GM12878 (cell line): ENCODE measurements around the gene MAGEA6. TPM values are rescaled to one million over a fixed set of nuclear protein-coding genes. Genes with fewer than 3 reads are reported as not detected.
"Not testable (repeated sequence)": the region's sequence is repeated elsewhere in the genome, so short reads cannot be mapped to it uniquely, and the experiment has no call there.

Experiments used
- ATAC-seq: fragments of 200-7000 bp; cut with Tn5 transposase; 3 replicates; pipeline ENCODE4 v1.9.1; 2020; ENCODE audit warnings: mild to moderate bottlenecking, moderate library complexity
- BruUV-seq: library from RNA; stranded (reverse); fragments of 400-500 nt; replicated peaks from 2 replicates; lab custom pipeline; 2021; lab: Mats Ljungman, UMichigan
- CTCF ChIA-PET: fragments of 300-600 bp; sonication (Branson Sonifier 250); formaldehyde crosslinking; extraction: SDS; loops from one replicate; lab custom pipeline; 2021; ENCODE audit warnings: inconsistent platforms; lab: Yijun Ruan, JAX
- POLR2A ChIA-PET: fragments of 350-600 bp; formaldehyde crosslinking; extraction: SDS; loops from one replicate; lab custom pipeline; 2021; ENCODE audit warnings: inconsistent platforms; lab: Charles Lee
- RAD21 ChIA-PET: fragments of 300-600 bp; sonication (Branson Sonifier 250); formaldehyde crosslinking; loops from one replicate; lab custom pipeline; 2023; ENCODE audit warnings: antibody characterized with exemption; ENCODE audit not compliant: unreplicated experiment; lab: Charles Lee
- SMC1A ChIA-PET: fragments of 300-600 bp; sonication (Branson Sonifier 250); formaldehyde crosslinking; loops from one replicate; lab custom pipeline; 2023; ENCODE audit not compliant: unreplicated experiment, uncharacterized antibody; lab: Charles Lee
- DNase-seq: peaks from one replicate; pipeline ENCODE4 v3.0.0-alpha.2; 2011; ENCODE audit warnings: low read depth, low spot score
- FAIRE-seq: peaks from 3 replicates; lab custom pipeline; 2011; peaks lifted over from hg19 to GRCh38; lab: Jason Lieb, UNC
- H2AFZ ChIP-seq: 2 replicates; pipeline ENCODE4 v1.6.0; 2011; ENCODE audit warnings: low read depth, low read length, control low read depth; ENCODE audit not compliant: control insufficient read depth
- H3K27ac ChIP-seq: 2 replicates; pipeline ENCODE4 v1.5.1; 2011; ENCODE audit warnings: control low read depth; ENCODE audit not compliant: control insufficient read depth, insufficient read depth
- H3K27me3 ChIP-seq, 2 experiments: replicated peaks in 1 of 2; 2 replicates each; pipeline versions ENCODE4 v1.6.0 to v1.6.1; 2011; ENCODE audit warnings: low read length in 1 of 2; ENCODE audit not compliant: control insufficient read depth in 2 of 2, insufficient read depth in 2 of 2
- H3K36me3 ChIP-seq, 2 experiments: 2 replicates each; pipeline ENCODE4 v1.5.1; 2011; ENCODE audit warnings: low read length in 1 of 2; ENCODE audit not compliant: control insufficient read depth in 2 of 2, insufficient read depth in 2 of 2
- H3K4me1 ChIP-seq: 2 replicates; pipeline ENCODE4 v1.6.1; 2011; ENCODE audit warnings: mild to moderate bottlenecking, low read length, moderate library complexity, mixed read lengths; ENCODE audit not compliant: control insufficient read depth, insufficient read depth
- H3K4me2 ChIP-seq: 2 replicates; pipeline ENCODE4 v1.6.0; 2011; ENCODE audit warnings: control low read depth; ENCODE audit not compliant: control insufficient read depth, insufficient read depth
- H3K4me3 ChIP-seq: fragments of 200-600 bp; sonication (generic); 2 replicates; pipeline ENCODE4 v1.5.1; 2016
- H3K79me2 ChIP-seq: 2 replicates; pipeline ENCODE4 v1.6.0; 2011; ENCODE audit warnings: low read length; ENCODE audit not compliant: control insufficient read depth, insufficient read depth
- H3K9ac ChIP-seq: 2 replicates; pipeline ENCODE4 v1.8.0; 2011; ENCODE audit warnings: low read length, control low read depth, mixed read lengths; ENCODE audit not compliant: control insufficient read depth, insufficient read depth
- H3K9me3 ChIP-seq: replicated peaks from 3 replicates; pipeline ENCODE4 v1.5.1; 2011; ENCODE audit warnings: mild to moderate bottlenecking, low read length; ENCODE audit not compliant: control insufficient read depth, insufficient read depth
- H4K20me1 ChIP-seq: 2 replicates; pipeline ENCODE4 v1.6.0; 2011; ENCODE audit not compliant: control insufficient read depth, insufficient read depth
- CHD1 ChIP-seq: IDR thresholded peaks from 2 replicates; pipeline ENCODE4 v1.6.1; 2012; ENCODE audit warnings: low read depth, low read length, improper control_type of control experiment
- NR2C2 ChIP-seq: IDR thresholded peaks from 2 replicates; pipeline ENCODE4 v1.6.1; 2011; ENCODE audit warnings: borderline replicate concordance, low read depth; ENCODE audit not compliant: control insufficient read depth, insufficient read length
- POLR2AphosphoS5 ChIP-seq: IDR thresholded peaks from 2 replicates; pipeline ENCODE4 v1.6.1; 2011; ENCODE audit warnings: mild to moderate bottlenecking, low read length, inconsistent platforms
- YY1 ChIP-seq: IDR thresholded peaks from 2 replicates; pipeline ENCODE4 v1.6.1; 2011; ENCODE audit warnings: low read depth, mild to moderate bottlenecking, low read length
- ZNF384 ChIP-seq: IDR thresholded peaks from 2 replicates; pipeline ENCODE4 v1.6.1; 2012; ENCODE audit warnings: low read depth, mild to moderate bottlenecking, low read length, improper control_type of control experiment, borderline replicate concordance
- WGBS: methylation state at CpG from one replicate; pipeline ENCODE4 v1.1.6; 2016; ENCODE audit warnings: low lambda C conversion rate; ENCODE audit not compliant: insufficient replicate concordance, insufficient coverage; ENCODE audit errors: missing lambda C conversion rate; 5-methylcytosine and 5-hydroxymethylcytosine counted together
- in situ Hi-C: fragments of 300-500 bp; cut with MboI; formaldehyde crosslinking; loops from 9 replicates; pipeline ENCODE4 v1.14.3; 2018; ENCODE audit warnings: mixed read lengths
- intact Hi-C: fragments of 100-400 bp; cut with micrococcal nuclease; formaldehyde crosslinking; loops from one replicate; pipeline ENCODE4 v1.14.2; 2022; ENCODE audit not compliant: unreplicated experiment
- polyA plus RNA-seq, 11 experiments: library from polyadenylated mRNA; depleted of rRNA in 4 of 11; unstranded in 6 of 11; stranded (reverse) in 5 of 11; fragments of >200 nt; fragmentation: Nextera tagmentation in 4 of 11; fragmentation: Illumina TruSeq in 1 of 11; extraction: Ambion mirVana in 4 of 11; extraction: Trizol in 1 of 11; gene quantifications; 1 replicate in 1 of 11; 2 replicates in 10 of 11; pipeline versions ENCODE4 v1.2.1 to v1.2.3, GENCODE V29; 2011 to 2016; ENCODE audit warnings: inconsistent platforms in 2 of 11, missing spikeins in 2 of 11, low read depth in 1 of 11
- total RNA-seq, 4 experiments: library from RNA; depleted of rRNA in 3 of 4; stranded (reverse); fragments of >200 nt in 3 of 4; fragmentation: Illumina TruSeq in 1 of 4; extraction: Trizol in 1 of 4; gene quantifications; 2 replicates each; pipeline versions ENCODE4 v1.2.1 to v1.2.3, GENCODE V29; 2013 to 2021

MAGEA6 gene
- total and polyA plus RNA-seq, 10 of the 15 experiments (the other 5 are each of a cell fraction or from before 2014, with no cell fraction given) = 0.38 to 2.7 TPM; not detected in 8

DNA sequence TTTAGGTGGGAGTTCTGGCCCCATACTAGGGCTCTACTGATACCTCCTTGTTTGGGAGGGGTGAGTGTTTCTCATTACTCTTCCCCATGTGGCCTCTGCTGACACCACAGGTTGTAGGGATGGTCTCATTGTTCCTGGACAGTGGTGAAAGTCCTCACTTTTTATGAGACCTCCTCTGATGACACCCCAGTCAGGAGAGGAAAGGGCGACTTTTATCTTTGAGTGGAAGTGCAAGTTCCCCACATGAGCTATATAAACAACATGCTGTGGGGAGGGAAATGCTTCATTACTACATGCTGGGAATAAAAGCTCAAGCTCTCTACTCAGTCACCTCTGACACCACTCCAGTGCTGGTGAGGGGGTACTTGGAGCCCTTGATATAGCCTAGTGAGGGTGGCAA lies 29.5 kb upstream of the MAGEA6 start (continued):
- TF ChIP-seq NR2C2 = no peak
- TF ChIP-seq ZNF384 = no peak
- no peak for TF ChIP-seq YY1
- no peak for TF ChIP-seq CHD1
- no peak for TF ChIP-seq POLR2AphosphoS5

DNA sequence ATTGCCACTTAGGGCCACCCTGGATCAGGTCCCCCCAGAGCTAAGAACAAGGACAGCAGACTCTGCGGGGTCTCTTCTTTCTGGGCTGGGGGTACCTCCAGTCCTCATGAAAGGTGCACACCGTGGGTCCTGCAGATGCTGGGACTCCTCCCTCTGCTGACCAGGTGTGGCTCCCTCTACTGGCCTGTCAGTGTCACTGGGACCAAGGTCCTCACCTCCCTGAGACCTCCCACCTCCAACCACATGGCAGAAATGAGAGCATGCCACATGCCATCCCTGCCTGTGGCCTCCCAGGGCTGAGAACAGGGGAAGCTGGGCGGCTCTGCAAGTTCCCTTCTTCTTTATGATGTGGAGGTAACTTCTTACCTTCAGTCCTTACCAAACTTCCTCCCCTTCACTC lies 17.6 kb upstream of the MAGEA6 start:
- DNase-seq, H3K27ac ChIP-seq, intact Hi-C loops, H3K27me3 ChIP-seq, H4K20me1 ChIP-seq, H3K9me3 ChIP-seq, POLR2A ChIA-PET, RAD21 ChIA-PET, H2AFZ ChIP-seq, BruUV-seq, CTCF ChIA-PET, SMC1A ChIA-PET, H3K4me3 ChIP-seq, H3K79me2 ChIP-seq, in situ Hi-C loops, H3K4me2 ChIP-seq, H3K4me1 ChIP-seq, H3K36me3 ChIP-seq, H3K9ac ChIP-seq: not testable (repeated sequence)
- peak; percentile 7 for FAIRE-seq
- no CpG with 5 or more reads among the region's 3 CpGs for WGBS
- ATAC-seq = peak; percentile 92

DNA sequence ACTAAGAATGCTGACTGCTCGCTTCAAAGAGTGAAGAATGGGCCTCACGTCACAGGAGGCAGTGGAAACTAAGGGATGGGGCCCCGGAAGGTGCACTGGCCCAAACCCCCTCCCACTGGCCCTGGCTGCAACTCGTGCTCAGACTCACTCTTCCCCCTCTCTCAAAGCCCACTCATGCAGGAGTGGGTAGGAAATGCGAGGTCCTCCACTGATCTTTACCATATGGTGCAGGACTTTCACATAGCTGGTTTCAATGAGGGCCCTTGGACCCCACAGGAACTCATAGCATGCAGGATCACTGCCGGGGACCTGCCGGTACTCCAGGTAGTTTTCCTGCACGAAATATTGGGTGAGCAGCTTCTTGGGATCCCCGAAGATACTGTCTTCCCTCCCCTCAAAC lies 2.9 kb downstream of the MAGEA6 start:
- H3K9ac ChIP-seq, ATAC-seq, H3K4me1 ChIP-seq, H2AFZ ChIP-seq, intact Hi-C loops, BruUV-seq, H3K36me3 ChIP-seq, FAIRE-seq, RAD21 ChIA-PET, H3K79me2 ChIP-seq, H4K20me1 ChIP-seq, POLR2A ChIA-PET, H3K27ac ChIP-seq, H3K9me3 ChIP-seq, H3K4me2 ChIP-seq, H3K27me3 ChIP-seq, H3K4me3 ChIP-seq, DNase-seq, SMC1A ChIA-PET: not testable (repeated sequence)
- CTCF ChIA-PET = interaction anchor here (0.7 kb wide), 1 partner anchor 130 kb away, joined by 3 read pairs; no protein-coding TSS in a partner anchor
- 28% methylated on average over 9 of the region's 9 CpGs for WGBS
- in situ Hi-C loops = loop anchor here (25.0 kb wide), 1 partner anchor 104 kb away; no protein-coding TSS in a partner anchor

DNA sequence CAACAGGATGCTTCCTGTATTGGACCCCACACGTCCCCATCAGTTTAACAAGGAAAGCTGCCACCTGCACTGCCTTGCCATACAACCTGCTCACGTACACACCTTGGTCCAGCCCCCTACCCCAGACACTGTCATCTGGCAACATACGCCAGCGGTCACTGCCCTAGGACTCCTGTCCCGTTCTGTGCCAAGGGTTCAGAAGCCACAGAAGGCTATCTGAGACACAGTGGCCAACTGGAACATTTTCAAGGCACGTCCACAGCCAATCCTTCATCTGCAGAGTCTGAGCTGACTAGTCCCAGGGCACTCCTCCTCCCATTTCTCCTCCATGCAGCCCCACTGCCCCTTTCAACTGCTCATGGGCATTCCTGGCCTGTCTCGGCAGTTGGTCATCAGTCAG lies 7.9 kb downstream of the MAGEA6 start:
- H3K4me1 ChIP-seq, DNase-seq, H3K9ac ChIP-seq, H3K36me3 ChIP-seq, H4K20me1 ChIP-seq, H3K4me3 ChIP-seq, H3K79me2 ChIP-seq, ATAC-seq, H3K27me3 ChIP-seq, intact Hi-C loops, H2AFZ ChIP-seq, POLR2A ChIA-PET, BruUV-seq, RAD21 ChIA-PET, H3K27ac ChIP-seq, SMC1A ChIA-PET, FAIRE-seq, H3K4me2 ChIP-seq, H3K9me3 ChIP-seq, CTCF ChIA-PET: not testable (repeated sequence)
- WGBS = 0% methylated on average over 2 of the region's 7 CpGs
- in situ Hi-C loops = loop anchor here (25.0 kb wide), 1 partner anchor 99 kb away; no protein-coding TSS in a partner anchor
